Glutamatergic neuron (in vitro differentiated cells): ENCODE data around the gene C3orf85. TPM values are rescaled to one million over a fixed set of nuclear protein-coding genes. Genes with fewer than 3 reads are reported as not detected.

Experiments used
- DNase-seq: peaks from one replicate; pipeline ENCODE4 v3.0.0; 2022
- H3K27ac Mint-ChIP-seq: one replicate; pipeline ENCODE4 v1.8.0; 2020; ENCODE audit warnings: mild to moderate bottlenecking, mixed read lengths, inconsistent platforms; ENCODE audit not compliant: unreplicated experiment
- H3K27me3 Mint-ChIP-seq: one replicate; pipeline ENCODE4 v1.8.0; 2020; ENCODE audit warnings: mild to moderate bottlenecking, moderate library complexity, mixed read lengths, inconsistent platforms; ENCODE audit not compliant: unreplicated experiment
- H3K36me3 Mint-ChIP-seq: one replicate; pipeline ENCODE4 v1.8.0; 2020; ENCODE audit warnings: mild to moderate bottlenecking, mixed read lengths, inconsistent platforms; ENCODE audit not compliant: unreplicated experiment
- H3K4me1 Mint-ChIP-seq: one replicate; pipeline ENCODE4 v1.8.0; 2020; ENCODE audit warnings: mild to moderate bottlenecking, low read depth, mixed read lengths, inconsistent platforms; ENCODE audit not compliant: unreplicated experiment
- H3K4me3 Mint-ChIP-seq: one replicate; pipeline ENCODE4 v1.8.0; 2020; ENCODE audit warnings: mild to moderate bottlenecking, mixed read lengths, inconsistent platforms; ENCODE audit not compliant: unreplicated experiment
- H3K9me3 Mint-ChIP-seq: one replicate; pipeline ENCODE4 v1.8.0; 2020; ENCODE audit warnings: mild to moderate bottlenecking, moderate library complexity, mixed read lengths, inconsistent platforms; ENCODE audit not compliant: unreplicated experiment
- total RNA-seq: library from RNA; stranded (reverse); fragmentation: NEBNext Ultra II Directional; extraction: Animal tissue kit (Norgen Biotek cat#: 25700); gene quantifications from one replicate; pipeline ENCODE4 v1.2.1, GENCODE V29; 2021; ENCODE audit not compliant: unreplicated experiment
- TF ChIP-seq, protein P1 (sequence below): fragments of 200-600 bp; sonication (generic); IDR thresholded peaks from one replicate; pipeline ENCODE4 v1.5.0; 2021; ENCODE audit not compliant: partially characterized antibody, unreplicated experiment

C3orf85 gene
- total RNA-seq, 1 donor from 2014 or later, result not detected

DNA sequence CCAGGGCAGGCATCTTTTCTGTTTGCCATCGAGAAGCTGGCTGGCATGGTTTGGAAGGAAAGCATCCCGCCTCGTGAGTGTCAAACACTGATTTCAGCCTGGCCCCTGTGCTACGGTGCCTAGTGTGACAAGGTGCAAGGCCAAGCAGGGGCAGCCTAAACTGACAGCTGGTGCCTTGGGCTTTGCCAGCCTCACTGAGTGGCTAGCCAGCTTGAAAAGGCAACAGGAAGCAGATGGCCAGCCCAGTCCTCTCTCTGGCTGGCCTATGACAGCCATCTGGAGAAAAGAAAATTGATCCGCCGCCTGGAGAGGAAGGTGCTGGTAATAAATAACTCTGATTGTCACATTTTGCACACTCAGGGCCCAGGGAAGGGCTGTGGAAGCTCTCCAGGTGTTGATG is 52.2 kb downstream of the C3orf85 start:
- Mint-ChIP-seq H3K36me3 (no peaks in the 10 kb centered on the region), H3K9me3 (peaks cover 11% of the 10 kb centered on the region), H3K27me3 (peaks cover 14% of the 10 kb centered on the region), H3K4me3 (peak overlapping the region; percentile 58), H3K4me1 (peaks cover 31% of the 10 kb centered on the region), H3K27ac (peak overlapping the region; percentile 96)
- TF ChIP-seq, protein P1, sequence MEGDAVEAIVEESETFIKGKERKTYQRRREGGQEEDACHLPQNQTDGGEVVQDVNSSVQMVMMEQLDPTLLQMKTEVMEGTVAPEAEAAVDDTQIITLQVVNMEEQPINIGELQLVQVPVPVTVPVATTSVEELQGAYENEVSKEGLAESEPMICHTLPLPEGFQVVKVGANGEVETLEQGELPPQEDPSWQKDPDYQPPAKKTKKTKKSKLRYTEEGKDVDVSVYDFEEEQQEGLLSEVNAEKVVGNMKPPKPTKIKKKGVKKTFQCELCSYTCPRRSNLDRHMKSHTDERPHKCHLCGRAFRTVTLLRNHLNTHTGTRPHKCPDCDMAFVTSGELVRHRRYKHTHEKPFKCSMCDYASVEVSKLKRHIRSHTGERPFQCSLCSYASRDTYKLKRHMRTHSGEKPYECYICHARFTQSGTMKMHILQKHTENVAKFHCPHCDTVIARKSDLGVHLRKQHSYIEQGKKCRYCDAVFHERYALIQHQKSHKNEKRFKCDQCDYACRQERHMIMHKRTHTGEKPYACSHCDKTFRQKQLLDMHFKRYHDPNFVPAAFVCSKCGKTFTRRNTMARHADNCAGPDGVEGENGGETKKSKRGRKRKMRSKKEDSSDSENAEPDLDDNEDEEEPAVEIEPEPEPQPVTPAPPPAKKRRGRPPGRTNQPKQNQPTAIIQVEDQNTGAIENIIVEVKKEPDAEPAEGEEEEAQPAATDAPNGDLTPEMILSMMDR, result no peak
- peak; percentile 76 for DNase-seq

DNA sequence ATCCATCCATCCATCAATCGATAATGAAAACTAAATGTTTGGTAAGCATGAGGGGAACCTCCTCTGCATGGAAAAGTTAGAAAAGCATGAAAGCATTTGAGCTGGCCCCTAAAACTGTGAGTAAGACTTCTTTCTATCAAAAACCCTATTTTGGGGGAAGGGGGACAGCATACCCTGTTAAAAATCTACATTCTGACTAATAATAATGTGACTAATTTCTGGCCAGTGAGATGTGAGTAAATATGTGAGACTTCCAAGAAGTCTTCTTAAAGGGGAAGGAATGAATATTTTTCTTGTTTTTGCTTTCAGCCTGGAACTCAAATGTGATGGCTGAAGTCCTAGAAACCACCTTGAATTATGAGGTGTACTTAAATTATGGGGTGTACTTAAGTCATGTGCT is 54.9 kb downstream of the C3orf85 start:
- no peak overlapping the region for H3K4me3 Mint-ChIP-seq
- H3K27ac Mint-ChIP-seq, result no peak overlapping the region
- peaks cover 15% of the 10 kb centered on the region for H3K27me3 Mint-ChIP-seq
- no peaks in the 10 kb centered on the region for H3K36me3 Mint-ChIP-seq
- TF ChIP-seq, protein P1, result no peak
- H3K4me1 Mint-ChIP-seq, result peaks cover 31% of the 10 kb centered on the region
- H3K9me3 Mint-ChIP-seq, result peaks cover 11% of the 10 kb centered on the region
- no peak for DNase-seq

DNA sequence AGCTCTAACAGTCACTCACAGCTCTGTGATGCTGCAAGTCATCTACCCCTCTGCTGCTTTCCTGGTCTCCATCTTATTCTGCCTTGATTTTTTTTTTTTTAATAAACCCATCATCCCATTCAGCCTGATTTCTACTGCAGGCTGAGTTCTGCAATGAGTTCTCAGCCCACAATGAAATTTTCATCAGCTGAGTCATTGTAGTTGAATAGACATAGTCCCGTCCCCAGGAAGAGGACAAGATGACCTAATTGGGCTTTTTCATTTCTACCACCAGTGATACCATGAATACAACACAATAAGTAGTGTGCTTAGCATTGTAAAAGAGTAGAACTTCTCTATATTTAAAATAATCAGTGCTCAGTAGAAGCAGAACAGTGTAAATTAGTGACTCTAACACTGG is 59.3 kb downstream of the C3orf85 start:
- H3K27ac Mint-ChIP-seq, result no peak overlapping the region
- H3K27me3 Mint-ChIP-seq, result peaks cover 1% of the 10 kb centered on the region

More for the DNA sequence above, 59.3 kb downstream of the C3orf85 start:
- Mint-ChIP-seq H3K4me3 (no peak overlapping the region), H3K9me3 (peaks cover 2% of the 10 kb centered on the region), H3K36me3 (peaks cover 4% of the 10 kb centered on the region), H3K4me1 (no peaks in the 10 kb centered on the region)
- DNase-seq, result no peak
- TF ChIP-seq, protein P1, result no peak

Other genes starting within 250 kb of the C3orf85 start
- not detected for gene GUCA1C, start 182.8 kb upstream of the C3orf85 start, total RNA-seq
- gene MORC1, start 18.6 kb upstream of the C3orf85 start, total RNA-seq, result not detected
- gene DPPA2, start 179.8 kb downstream of the C3orf85 start, total RNA-seq, result 0.42 TPM
- 89.5 TPM for gene DPPA4, start 200.8 kb downstream of the C3orf85 start, total RNA-seq